AG20443 (cell line): ENCODE results near the gene AP1G1.

Source experiments
- DNase-seq: peaks from one replicate; pipeline ENCODE4 v3.0.0; 2012; ENCODE audit warnings: low spot score, mixed read lengths

The AP1G1 gene

GRCh38 chr16:71754108-71754507 lies 54.5 kb downstream of the AP1G1 start:
- DNase-seq = no peak

- no peak for DNase-seq
Measured at GRCh38 chr16:71748226-71748625, 60.4 kb downstream of the AP1G1 start.

- peak; percentile 55 for DNase-seq
Measured at GRCh38 chr16:71746442-71747046, 62.1 kb downstream of the AP1G1 start.

GRCh38 chr16:71738855-71739254 lies 69.8 kb downstream of the AP1G1 start:
- DNase-seq = no peak

GRCh38 chr16:71737501-71737900 lies 71.1 kb downstream of the AP1G1 start:
- no peak for DNase-seq

GRCh38 chr16:71734511-71734910 lies 74.1 kb downstream of the AP1G1 start:
- DNase-seq = no peak

GRCh38 chr16:71732587-71732986 lies 76.0 kb downstream of the AP1G1 start:
- no peak for DNase-seq

GRCh38 chr16:71727551-71728324 lies 80.9 kb downstream of the AP1G1 start:
- no peak for DNase-seq

- no peak for DNase-seq
Measured at GRCh38 chr16:71726476-71727315, 81.9 kb downstream of the AP1G1 start.

- no peak for DNase-seq
Measured at GRCh38 chr16:71724320-71724751, 84.3 kb downstream of the AP1G1 start, which contains the start of gene PHLPP2. Gene PHLPP2 (minus strand): TSS chr16:71724701. CDS start chr16:71714795, 9,906 bp downstream.

- peak; percentile 97 for DNase-seq
Measured at GRCh38 chr16:71723537-71724319, 84.9 kb downstream of the AP1G1 start.

- peak; percentile 88 for DNase-seq
Measured at GRCh38 chr16:71722801-71723536, 85.7 kb downstream of the AP1G1 start.

- DNase-seq = no peak
Measured at GRCh38 chr16:71721066-71721740, 87.4 kb downstream of the AP1G1 start.

GRCh38 chr16:71712501-71712900 lies 96.1 kb downstream of the AP1G1 start:
- DNase-seq = no peak

GRCh38 chr16:71711789-71712188 lies 96.8 kb downstream of the AP1G1 start:
- DNase-seq = no peak

- DNase-seq = peak; percentile 36
Measured at GRCh38 chr16:71709229-71709781, 99.3 kb downstream of the AP1G1 start.

- DNase-seq = no peak
Measured at GRCh38 chr16:71708696-71709095, 99.9 kb downstream of the AP1G1 start.

GRCh38 chr16:71707199-71707598 lies 101.4 kb downstream of the AP1G1 start:
- DNase-seq = no peak

GRCh38 chr16:71706046-71706445 lies 102.6 kb downstream of the AP1G1 start:
- DNase-seq = no peak

- no peak for DNase-seq
Measured at GRCh38 chr16:71703333-71703732, 105.3 kb downstream of the AP1G1 start.
